GM15510 (cell line): ENCODE measurements around the gene ADCY6.

Experiments used
- POLR2A ChIP-seq: IDR thresholded peaks from 3 replicates; pipeline ENCODE4 v1.6.1; 2011; ENCODE audit warnings: borderline replicate concordance; ENCODE audit not compliant: insufficient read length; ENCODE audit errors: extremely low read depth

ADCY6 gene

GRCh38 chr12:48788854-48789775 is at the start of gene ADCY6:
Gene ADCY6 (minus strand): TSS chr12:48789089. CDS start chr12:48783434, 5,655 bp downstream.
- peak; percentile 17 for TF ChIP-seq POLR2A

DNA sequence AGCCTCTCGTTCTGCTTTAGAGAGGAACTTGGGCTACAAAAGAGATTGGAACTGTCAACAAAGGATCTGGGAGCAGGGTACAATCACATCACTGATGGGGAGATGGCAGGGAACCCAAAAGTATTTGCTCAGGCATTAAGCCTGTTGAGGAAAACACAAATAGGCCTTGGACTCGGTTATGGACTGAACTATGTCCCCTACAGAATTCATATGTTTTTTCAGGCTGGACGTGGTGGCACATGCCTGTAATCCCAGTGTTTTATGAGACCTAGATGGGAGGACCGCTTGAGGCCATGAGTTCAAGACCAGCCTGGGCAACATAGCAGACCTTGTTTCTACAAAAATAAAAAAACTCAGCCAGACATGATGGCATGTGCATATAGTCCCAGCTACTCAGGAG is 49.2 kb upstream of the ADCY6 start:
- no peak for TF ChIP-seq POLR2A

DNA sequence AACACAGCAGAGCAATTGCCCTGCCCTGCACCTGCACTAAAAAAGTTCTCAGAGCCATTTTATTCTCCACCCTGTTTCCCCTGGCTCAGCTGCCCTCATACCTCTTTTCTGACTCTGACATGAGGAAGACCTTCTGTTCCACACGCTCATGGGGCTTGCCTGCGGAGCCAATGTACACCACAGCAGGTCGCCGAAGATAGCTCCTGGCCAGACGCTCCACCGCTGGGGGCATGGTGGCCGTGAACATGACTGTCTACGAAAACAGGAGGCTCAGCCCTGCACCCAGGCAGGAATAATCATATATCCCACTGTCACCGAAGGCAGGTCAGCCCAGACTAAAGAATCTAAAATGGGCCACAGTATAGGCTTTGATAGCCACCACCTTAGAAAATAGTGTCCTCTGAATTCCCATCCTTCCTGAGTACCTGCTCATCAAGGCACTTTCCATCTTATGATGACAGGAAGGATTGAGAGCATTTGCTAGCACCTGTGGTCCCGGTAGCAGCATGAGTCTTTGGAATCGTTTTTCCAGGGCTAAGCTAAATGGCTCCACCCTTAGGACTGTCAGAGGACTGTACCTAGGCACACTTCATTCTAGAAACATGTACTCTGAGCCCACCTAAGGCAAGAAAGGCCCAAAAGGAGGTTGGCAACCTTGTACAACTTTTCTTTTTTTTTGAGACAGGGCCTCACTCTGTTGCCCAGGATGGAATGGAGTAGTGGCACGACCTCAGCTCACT is 43.6 kb upstream of the ADCY6 start:
- TF ChIP-seq POLR2A = no peak

DNA sequence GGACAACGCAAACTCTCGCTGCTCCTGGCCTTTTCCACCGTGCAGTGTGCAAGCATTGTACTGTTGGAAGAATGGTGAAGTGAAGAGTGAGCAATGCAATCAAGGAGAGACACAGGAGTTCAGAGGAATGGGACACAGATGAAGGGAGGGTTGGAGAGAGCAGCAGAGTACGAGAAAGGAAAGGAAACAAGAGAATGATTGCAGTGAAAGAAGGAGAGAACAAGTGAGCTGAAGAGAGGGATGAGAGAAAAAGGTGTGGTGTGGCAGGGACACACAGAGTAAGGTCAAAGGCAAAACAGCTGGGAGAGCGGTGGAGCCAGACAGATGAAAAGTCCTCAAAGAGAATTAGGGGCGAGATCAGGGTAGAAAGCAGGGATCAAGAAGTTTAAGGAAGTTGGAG is 42.4 kb upstream of the ADCY6 start:
- TF ChIP-seq POLR2A = no peak

DNA sequence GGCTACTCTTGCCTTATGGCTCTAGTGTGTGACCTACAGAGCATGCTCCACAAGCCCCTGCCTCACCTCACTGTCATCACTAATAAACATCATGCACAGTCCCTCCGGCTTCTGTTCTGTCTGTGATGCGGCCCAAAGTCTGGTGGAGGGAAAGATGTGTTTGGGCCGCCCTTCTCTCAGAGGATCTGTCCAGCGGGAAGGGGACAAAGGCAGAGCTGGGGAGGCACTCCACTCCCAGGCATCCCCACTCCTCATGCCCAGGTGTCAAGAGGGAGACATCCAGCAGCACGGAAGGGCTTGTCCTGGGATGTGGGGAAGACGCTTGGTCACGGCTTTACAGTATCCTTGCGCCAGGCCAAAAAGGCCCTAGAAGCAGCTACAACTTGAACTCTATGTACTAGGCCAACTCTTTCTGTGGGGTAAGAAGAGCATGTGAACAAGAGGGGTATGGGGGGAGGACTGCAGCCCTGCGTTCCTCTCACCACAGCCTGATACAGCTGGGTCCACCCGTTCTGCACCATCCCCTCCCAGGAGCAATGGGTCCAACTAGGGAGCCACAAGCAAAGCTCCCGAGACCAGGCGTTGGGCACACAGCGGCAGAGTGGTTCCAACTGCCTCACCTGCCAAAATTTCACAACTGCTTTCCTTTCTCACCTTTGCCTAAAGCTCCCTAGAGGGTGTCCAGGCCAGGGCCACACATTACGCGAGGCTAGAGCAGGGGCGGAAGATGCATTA is 40.1 kb upstream of the ADCY6 start:
- TF ChIP-seq POLR2A = no peak

DNA sequence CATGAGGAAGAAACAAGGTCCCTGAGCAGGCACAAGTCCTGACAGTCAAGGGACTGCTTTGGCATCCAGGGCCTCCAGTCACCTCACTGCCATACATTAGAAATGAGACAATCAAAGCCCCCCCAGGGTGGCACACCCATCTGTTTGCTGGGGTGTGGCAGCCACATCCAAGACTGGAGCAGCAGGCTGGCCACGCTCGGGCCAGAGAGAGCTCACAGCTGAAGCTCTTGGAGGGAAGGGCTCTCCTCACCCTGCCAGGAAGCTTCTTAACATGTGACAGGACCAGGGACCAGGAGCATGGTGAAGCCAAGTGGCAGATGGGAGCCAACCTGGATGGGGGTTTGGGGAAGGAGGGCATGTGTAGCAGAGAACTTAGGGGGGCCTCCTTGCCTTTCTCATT is 39.4 kb upstream of the ADCY6 start:
- TF ChIP-seq POLR2A = no peak

- no peak for TF ChIP-seq POLR2A
Observed at GRCh38 chr12:48827513-48828096, 38.7 kb upstream of the ADCY6 start.

GRCh38 chr12:48827026-48827425 is 38.1 kb upstream of the ADCY6 start:
- no peak for TF ChIP-seq POLR2A

DNA sequence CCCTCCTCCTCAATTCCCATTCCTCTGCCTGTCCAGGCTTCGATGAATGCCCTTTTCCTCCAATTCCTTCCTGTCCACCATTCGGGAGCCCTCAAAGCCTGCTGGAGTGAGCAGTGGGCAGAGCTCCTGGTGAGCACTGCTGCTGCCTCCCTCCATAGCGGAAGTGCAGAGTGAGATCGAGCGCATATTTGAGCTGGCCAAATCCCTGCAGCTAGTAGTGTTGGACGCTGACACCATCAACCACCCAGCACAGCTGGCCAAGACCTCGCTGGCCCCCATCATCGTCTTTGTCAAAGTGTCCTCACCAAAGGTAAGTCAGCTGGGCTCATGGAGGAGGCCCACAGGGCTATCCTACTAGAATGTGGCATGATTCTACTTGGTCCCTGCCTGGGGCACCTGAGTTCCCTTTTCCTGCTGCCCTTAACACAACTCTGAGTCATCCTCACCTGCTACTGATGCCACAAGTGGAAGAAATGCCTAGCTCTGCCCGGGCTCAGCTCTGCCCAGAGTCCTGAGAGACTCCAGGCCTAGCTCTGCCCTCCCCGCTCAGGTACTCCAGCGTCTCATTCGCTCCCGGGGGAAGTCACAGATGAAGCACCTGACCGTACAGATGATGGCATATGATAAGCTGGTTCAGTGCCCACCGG is 37.4 kb upstream of the ADCY6 start:
- no peak for TF ChIP-seq POLR2A

DNA sequence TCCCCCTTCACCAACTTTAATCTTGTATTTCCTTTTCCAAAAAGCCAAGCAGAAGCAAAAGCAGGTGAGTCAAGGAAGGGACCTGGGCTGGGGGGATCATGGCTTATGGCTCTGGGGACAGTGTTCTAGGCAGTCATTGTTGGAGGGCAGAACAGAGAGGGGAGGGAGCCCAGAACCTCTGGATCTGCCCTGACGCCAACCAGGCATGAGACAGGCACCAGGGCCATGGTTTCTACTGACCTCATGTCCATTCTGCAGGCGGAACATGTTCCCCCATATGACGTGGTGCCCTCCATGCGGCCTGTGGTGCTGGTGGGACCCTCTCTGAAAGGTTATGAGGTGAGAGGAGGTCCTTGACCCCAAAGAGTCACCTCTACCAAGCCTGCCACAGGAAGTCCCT is 36.0 kb upstream of the ADCY6 start:
- TF ChIP-seq POLR2A = no peak

DNA sequence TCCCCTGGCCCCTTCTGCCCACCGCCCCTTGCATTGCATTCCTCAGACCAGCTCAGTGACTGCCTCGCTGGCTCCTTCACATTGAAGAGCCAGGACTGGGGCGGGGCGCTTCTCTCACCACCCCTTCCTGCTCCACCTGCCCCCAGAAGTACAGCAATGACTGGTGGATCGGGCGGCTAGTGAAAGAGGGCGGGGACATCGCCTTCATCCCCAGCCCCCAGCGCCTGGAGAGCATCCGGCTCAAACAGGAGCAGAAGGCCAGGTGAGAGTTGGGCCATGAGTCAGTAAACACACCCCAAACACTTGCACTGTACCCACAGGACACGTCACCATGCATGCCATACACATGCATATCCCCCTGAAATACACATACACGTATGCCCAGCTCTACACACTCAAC is 35.2 kb upstream of the ADCY6 start:
- no peak for TF ChIP-seq POLR2A

DNA sequence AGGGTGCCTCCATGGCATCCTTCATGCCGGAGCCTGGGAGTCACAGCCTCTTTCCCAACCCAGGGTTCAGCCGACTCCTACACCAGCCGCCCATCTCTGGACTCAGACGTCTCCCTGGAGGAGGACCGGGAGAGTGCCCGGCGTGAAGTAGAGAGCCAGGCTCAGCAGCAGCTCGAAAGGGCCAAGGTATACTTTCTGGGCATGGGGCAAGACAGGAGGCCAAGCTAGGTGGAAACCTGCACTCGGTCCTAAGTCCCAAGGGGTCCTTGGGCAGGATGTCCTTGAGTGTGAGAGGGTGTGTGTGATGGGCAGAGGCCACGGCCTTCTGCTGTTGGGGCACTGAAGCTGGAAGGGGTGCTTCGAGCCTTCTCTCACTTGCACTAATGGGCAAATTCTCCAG is 34.4 kb upstream of the ADCY6 start:
- no peak for TF ChIP-seq POLR2A

DNA sequence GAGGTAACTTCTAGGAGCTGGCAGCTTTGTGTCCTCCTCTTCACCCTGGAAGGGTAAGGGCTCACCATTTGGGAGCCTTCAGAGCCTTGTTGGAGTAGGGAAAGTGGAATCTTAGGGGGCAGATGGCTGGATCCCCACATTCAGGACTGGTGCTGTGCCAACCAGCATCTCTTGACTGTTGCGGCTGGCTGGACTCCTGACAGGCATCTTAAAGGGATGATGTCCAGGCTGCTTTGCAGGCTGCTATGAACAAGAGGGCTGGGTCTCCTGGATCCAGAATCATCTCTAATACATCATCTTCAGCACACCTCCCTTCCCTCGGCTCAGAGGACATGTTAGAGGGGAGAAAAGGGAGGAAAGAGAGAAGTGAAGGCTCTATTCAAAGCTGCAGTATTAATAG is 33.8 kb upstream of the ADCY6 start:
- no peak for TF ChIP-seq POLR2A

DNA sequence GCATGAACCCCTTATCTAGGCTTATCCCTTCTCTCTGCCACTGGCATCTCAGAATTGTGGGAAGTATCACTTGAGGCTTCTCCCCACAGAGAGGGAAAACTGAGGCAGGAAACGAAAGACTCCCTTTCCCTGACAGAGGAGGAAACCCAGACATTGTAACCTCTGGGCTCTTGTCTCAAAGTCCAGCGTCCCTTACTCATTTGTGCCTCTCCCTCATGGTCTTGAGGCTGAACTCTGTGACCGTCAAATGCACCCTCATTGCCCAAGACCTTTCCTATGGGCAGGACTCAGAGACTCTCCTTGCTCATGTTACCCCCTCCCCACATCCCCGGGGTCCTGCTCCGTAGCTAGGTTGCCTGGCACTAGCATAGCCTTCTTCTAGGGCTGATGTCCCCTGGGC is 33.2 kb upstream of the ADCY6 start:
- TF ChIP-seq POLR2A = no peak
